Stromal cell of bone marrow (primary cell): ENCODE results near the gene HAUS7.
"Not testable (repeated sequence)": the region's sequence is repeated elsewhere in the genome, so short reads cannot be mapped to it uniquely, and the experiment has no call there.

Experiments used
- DNase-seq: peaks from one replicate; pipeline ENCODE4 v3.0.0-alpha.2; 2012; ENCODE audit warnings: low read depth

HAUS7 gene

DNA sequence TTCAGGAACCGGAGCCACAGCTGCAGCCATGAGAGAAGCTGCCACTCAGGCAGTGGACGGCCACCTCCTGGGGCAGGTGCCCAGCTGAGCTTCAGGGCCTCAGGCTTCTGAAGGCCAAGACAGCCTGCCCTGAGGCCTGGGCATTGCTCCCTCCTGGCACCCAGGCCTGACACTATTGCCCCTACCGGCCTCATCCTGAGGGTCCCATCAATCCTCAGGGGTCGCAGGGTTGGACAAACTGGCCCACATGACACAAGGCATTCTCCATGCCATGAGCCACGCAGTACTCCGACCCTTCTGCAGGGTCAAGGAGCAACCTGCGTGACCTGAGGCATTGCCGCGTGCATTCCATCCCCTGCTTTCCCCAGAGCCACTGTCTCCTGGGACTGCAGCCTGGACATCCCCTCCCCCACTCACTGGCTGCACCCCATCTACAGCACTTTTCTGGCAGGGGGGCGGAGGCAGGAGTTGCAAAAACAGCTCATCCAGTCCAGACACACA lies 62.1 kb downstream of the HAUS7 start:
- no peak for DNase-seq

DNA sequence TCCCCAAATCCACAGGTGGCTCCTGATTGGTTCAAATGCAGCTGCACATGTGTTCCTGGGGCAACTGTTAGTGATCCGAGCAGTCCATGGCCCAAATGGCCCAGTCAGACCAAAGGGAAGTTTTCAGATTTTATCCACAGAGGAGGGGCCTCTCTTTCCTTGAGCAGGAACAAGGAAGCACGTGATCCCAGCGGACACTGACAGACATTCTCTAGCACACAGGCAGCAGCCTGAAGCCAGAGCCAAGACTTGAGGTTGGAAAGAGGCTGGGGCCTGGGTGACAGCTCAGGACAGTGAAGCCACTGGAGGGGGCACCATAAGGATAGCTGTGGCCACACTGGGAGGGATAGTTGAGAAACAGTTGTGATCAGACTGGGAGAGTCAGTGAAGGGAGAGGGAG lies 62.6 kb downstream of the HAUS7 start:
- no peak for DNase-seq

DNA sequence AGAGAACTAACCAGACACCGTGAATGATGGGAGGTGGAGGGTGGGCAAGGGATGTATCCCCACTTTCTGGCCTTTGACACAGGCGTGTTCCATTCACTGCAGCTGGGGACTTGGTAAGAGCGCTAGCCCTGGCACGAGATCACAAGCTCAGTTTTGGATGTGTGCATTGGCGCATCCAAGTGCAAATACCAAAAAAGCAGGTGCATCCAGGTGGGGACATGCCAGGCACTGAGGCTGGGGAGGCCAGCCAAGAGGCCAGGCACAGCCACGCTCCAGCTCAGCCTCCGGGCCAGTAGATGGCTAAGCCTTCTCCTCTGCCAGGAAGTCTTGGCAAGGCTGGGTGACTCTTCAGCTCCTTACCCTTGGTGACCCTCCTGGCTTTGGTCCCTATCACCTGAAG lies 63.5 kb downstream of the HAUS7 start:
- DNase-seq = no peak

DNA sequence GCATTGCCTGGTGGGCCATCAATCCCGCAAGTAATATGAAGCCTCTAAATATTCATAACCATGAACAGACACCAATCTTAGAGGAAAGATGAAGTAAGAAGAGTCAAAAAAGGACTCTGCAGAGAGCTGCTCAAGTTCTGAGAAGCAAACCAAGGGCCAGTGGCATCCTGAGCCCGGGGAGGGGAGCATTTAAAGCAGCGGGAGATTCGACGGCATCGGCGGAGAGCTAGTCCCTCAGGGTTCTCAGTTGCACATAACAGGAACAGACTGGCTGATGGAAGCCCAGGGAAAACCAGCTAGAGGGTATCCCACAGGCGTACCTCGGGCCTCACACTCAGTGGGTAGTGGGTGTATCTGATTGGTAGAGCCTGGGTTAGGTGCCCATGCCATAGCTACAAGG lies 64.4 kb downstream of the HAUS7 start:
- no peak for DNase-seq

DNA sequence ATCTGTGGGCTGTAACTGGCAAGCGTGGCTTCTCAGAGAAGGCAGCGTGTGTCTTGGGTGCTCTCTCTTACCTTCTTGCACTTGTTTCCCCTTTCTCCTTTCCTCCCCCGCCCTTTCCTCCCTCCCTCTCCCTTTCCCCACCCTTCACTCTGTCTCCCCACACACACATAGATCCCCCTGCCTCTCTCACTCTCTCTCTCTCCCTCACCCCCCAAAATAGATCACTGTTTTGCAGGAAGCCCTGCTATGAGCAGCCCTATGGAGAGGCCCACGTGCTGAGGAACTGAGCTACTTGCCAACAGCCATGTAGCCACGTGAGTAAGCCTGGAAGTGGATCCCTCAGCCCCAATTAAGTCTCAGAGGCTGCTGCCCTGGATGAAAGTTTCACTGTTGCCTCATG lies 65.0 kb downstream of the HAUS7 start:
- no peak for DNase-seq

DNA sequence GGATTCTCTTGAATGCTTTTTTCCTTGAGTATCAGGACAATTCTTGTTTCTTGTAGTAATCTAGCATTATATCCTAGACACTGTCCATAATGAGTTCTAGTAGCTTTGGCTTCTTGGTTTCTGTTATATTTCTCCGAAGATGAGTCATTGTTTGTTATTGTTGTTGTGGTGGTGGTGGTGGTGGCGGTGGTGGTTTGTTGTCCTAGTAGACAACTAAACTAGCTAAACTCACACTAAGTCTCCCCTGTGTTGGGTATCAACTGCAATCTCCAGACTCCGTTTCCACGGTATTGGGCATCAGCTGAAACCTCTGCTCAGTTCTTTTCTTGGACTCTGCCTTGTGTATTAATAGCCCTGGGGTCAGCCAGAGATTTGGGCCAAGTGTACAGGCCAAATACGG lies 66.0 kb downstream of the HAUS7 start:
- DNase-seq = not testable (repeated sequence)

DNA sequence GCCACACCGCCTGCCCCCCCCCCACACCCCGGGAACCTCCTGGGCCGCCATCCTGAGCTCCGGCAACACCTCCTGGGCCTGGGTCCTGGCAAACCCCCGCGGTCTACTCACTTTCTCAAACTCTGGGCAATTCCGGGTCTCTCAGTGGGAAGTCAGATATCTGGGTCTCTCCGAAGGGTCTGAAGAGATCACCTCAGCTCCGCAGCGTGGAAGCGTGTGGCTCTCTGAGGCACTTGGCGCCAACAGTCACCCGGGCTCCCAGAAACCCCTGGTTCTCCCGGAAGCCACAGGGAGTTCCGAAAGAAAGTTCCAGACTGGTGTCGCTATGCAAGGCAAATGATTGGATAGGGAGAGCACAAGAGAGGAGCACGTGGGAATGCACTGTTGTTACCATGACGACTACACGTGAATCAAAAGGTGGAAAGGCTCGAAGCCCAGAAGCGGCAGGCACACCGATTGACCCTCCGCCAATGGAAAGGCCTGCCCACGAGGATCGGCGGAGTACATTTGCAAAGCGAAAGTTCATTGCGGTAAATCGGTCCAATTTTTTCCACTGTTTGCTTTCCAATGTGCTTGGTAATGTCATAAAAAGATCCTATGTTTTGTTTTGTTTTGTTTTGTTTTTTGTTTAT lies 69.1 kb downstream of the HAUS7 start, which contains the start of gene PNMA6E:
TSS of gene PNMA6E (minus strand) at position 218 of the 632 bp plus-strand sequence. CDS start 2,501 bp downstream, outside the sequence.
- no peak for DNase-seq

DNA sequence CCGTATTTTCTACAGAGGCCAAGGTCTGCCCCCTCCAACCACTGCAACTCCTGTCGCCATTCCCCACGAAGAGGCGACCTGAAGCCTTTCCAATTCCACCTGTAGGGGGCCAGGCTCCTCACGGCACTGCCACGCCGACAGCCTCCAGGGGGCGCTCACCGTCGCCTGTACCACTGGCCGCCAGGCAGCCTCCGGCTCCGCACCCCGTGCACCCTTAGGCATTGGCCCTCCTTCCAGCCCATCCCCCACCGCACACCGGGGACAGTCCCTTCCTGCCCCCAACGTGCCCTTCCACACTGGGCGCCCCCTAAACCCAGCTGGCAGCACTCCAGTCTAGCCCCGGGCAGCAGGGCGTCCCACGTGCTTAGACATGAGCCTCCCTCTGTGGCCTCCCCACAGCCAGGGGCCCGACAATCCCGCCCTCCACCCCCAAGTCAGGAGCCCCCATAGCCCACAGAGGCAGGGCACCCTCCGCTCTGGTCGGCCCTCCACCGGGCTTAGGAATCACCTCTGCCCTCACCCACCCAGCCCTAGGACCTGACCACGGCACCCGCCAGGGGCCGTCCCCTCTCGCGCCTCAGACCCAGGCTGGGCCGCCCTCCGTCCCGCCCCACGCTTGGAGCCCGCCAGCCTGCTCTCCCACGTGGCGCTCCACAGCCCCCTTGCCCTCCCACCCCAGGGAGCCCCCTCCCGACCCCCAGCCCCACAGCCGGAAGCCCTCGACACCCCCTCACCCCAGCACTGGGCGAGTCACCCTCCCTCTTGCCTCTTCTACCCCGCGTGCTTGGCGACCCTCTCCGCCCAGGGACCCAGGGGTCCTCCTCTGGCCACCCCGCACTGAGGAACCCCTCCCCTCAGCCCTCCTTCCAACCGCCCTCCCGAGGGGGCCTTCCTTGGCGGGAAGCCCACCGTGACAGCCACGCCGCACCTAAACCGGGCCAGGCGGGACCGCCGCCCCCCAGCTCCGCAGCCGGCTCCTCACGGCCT lies 69.9 kb downstream of the HAUS7 start:
- no peak for DNase-seq

DNA sequence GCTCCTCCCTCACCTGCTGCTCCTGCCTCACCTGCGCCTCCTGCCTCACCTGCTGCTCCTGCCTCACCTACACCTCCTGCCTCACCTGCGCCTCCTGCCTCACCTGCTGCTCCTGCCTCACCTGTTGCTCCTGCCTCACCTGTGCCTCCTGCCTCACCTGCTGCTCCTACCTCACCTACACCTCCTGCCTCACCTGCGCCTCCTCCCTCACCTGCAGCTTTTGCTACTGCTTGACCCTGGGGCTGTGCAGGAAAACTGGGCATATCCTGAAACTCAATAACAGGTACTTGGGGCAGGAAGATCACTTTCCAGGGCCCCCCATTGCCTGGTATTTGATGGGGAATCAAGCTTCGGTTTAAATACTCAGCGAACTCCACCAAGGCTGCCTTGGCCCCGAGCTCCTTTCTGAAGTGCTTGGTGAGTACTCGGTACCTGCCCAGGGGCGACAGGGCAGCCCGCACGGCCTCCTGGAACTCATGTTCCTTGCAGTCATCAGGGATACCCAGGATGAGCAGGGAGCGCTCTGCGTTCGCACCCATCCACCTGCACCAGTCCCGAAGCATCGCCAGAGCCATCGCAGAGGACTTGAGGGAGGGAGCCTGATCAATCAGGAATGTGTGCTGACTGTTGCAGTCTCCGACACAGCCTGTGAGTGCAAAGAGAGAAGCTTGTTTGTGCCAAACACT lies 72.0 kb downstream of the HAUS7 start:
- no peak for DNase-seq
